ENCODE data around the gene AIFM3.
"Not testable (repeated sequence)": the region's sequence is repeated elsewhere in the genome, so short reads cannot be mapped to it uniquely, and the experiment has no call there.

AIFM3 gene, protein sequence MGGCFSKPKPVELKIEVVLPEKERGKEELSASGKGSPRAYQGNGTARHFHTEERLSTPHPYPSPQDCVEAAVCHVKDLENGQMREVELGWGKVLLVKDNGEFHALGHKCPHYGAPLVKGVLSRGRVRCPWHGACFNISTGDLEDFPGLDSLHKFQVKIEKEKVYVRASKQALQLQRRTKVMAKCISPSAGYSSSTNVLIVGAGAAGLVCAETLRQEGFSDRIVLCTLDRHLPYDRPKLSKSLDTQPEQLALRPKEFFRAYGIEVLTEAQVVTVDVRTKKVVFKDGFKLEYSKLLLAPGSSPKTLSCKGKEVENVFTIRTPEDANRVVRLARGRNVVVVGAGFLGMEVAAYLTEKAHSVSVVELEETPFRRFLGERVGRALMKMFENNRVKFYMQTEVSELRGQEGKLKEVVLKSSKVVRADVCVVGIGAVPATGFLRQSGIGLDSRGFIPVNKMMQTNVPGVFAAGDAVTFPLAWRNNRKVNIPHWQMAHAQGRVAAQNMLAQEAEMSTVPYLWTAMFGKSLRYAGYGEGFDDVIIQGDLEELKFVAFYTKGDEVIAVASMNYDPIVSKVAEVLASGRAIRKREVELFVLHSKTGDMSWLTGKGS
- 0 to 0.74 (median 0.23) reads per million in 9 experiments for total RNA-seq

DNA sequence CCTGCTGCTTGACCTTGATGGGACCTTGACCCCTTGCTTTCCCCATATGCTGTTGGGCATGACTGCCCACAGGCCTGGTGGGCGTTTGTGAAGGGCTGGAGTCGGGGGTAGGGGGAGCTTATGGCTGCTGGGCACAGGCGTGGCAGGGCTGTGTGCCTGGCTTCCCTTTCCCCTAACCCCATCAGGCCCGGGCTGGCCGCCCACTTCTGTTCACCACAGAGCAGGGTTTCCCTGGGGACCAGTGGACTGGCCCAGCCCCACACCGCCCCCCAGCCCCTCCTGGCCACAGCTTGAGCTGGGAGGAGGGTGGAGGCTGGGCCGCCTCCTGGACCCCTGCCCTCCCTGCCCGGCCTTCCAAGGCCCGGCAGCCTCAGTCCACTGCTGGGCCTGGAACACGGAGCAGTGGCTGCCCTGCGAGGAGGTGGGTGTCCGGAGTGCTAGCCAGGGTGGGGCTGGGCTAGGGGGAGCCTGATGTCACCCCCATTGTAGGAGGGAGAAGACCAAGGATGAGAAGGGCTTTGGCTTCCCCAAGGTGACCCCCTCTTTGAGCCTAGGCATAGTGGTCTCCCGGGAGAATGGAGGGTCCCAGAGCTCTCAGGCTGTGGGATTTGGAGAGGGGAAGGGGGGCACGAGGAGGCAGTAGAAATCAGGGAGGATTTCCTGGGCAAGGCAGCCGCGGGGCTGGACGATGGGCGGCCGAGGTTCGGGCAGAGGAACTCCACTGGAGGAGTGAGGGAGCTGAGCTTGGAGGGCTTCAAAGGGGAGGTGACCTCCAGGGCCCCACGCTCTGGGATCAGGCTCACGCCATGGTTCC, at the start of gene AIFM3:
AIFM3 (plus strand) TSS at position 373 of the 814 bp plus-strand sequence. CDS start 690 bp downstream, outside the sequence.
- no peaks in the 10 kb centered on the region for H3K9me3 Mint-ChIP-seq
- H3K27ac Mint-ChIP-seq, result no peak within 1 kb of the TSS
- peak within 1 kb of the TSS in 1 of 2 donors; percentile 55 for H3K4me3 Mint-ChIP-seq
- peaks cover 14 to 22% of the 10 kb centered on the region in 2 donors for H3K27me3 Mint-ChIP-seq
- peaks cover 5 to 8% of the 10 kb centered on the region in 2 donors for H3K4me1 Mint-ChIP-seq (ENCODE audit: low read depth in 2 of 2)
- no peaks in the 10 kb centered on the region for H3K36me3 Mint-ChIP-seq (ENCODE audit: insufficient read depth)
- ATAC-seq (replicated peaks), result no peak
- no peak for DNase-seq

- no peaks in the 10 kb centered on the region for H3K9me3 Mint-ChIP-seq
- peaks cover 34 to 54% of the 10 kb centered on the region in 2 donors for H3K4me1 Mint-ChIP-seq (ENCODE audit: low read depth in 2 of 2)
- DNase-seq (no peak), ATAC-seq (replicated peaks) (no peak)
- no peaks in the 10 kb centered on the region for H3K27me3 Mint-ChIP-seq
- H3K36me3 Mint-ChIP-seq (ENCODE audit: insufficient read depth), result peaks cover 22% of the 10 kb centered on the region
- H3K27ac Mint-ChIP-seq, result peak overlapping the region; percentile 95 to 96
- peak overlapping the region; percentile 77 to 96 for H3K4me3 Mint-ChIP-seq
These were observed 48.3 kb upstream of the AIFM3 start for GRCh38 chr22:20918663-20919218.

- H3K27ac Mint-ChIP-seq, result peak overlapping the region; percentile 11 to 46
- no peaks in the 10 kb centered on the region for H3K27me3 Mint-ChIP-seq
- peaks cover 39 to 62% of the 10 kb centered on the region in 2 donors for H3K4me1 Mint-ChIP-seq (ENCODE audit: low read depth in 2 of 2)
- no peak for ATAC-seq (replicated peaks)
- H3K9me3 Mint-ChIP-seq, result no peaks in the 10 kb centered on the region
- peak overlapping the region; percentile 77 to 96 for H3K4me3 Mint-ChIP-seq
- peaks cover 29% of the 10 kb centered on the region for H3K36me3 Mint-ChIP-seq (ENCODE audit: insufficient read depth)
- DNase-seq, result no peak
These were observed 47.3 kb upstream of the AIFM3 start for GRCh38 chr22:20919718-20920117.

- Mint-ChIP-seq H3K4me1 (ENCODE audit: low read depth in 2 of 2) (peaks cover 45 to 71% of the 10 kb centered on the region in 2 donors), H3K27ac (peak overlapping the region; percentile 11 to 46), H3K4me3 (peak overlapping the region; percentile 77 to 96), H3K36me3 (ENCODE audit: insufficient read depth) (peaks cover 32% of the 10 kb centered on the region), H3K27me3 (no peaks in the 10 kb centered on the region), H3K9me3 (no peaks in the 10 kb centered on the region)
- DNase-seq, result no peak
- no peak for ATAC-seq (replicated peaks)
These were observed 46.2 kb upstream of the AIFM3 start for GRCh38 chr22:20920881-20921203.

- DNase-seq (no peak), ATAC-seq (replicated peaks) (no peak)
- peak overlapping the region; percentile 15 to 82 for H3K27ac Mint-ChIP-seq
- peaks cover 28% of the 10 kb centered on the region for H3K36me3 Mint-ChIP-seq (ENCODE audit: insufficient read depth)
- peak overlapping the region; percentile 77 to 96 for H3K4me3 Mint-ChIP-seq
- no peaks in the 10 kb centered on the region for H3K27me3 Mint-ChIP-seq
- H3K4me1 Mint-ChIP-seq (ENCODE audit: low read depth in 2 of 2), result peaks cover 43 to 71% of the 10 kb centered on the region in 2 donors
- no peaks in the 10 kb centered on the region for H3K9me3 Mint-ChIP-seq
These were observed 44.8 kb upstream of the AIFM3 start for GRCh38 chr22:20922141-20922751.

GRCh38 chr22:20926243-20926642, 40.8 kb upstream of the AIFM3 start:
- Mint-ChIP-seq H3K9me3 (no peaks in the 10 kb centered on the region), H3K27ac (peak overlapping the region in 1 of 2 donors; percentile 80), H3K4me1 (ENCODE audit: low read depth in 2 of 2) (peaks cover 45 to 63% of the 10 kb centered on the region in 2 donors), H3K27me3 (no peaks in the 10 kb centered on the region), H3K36me3 (ENCODE audit: insufficient read depth) (peaks cover 32% of the 10 kb centered on the region), H3K4me3 (peak overlapping the region in 1 of 2 donors; percentile 56)
- no peak for DNase-seq
- no peak for ATAC-seq (replicated peaks)

GRCh38 chr22:20927940-20928572, 39.0 kb upstream of the AIFM3 start:
- Mint-ChIP-seq H3K4me3 (peak overlapping the region in 1 of 2 donors; percentile 49), H3K9me3 (no peaks in the 10 kb centered on the region), H3K27me3 (no peaks in the 10 kb centered on the region), H3K36me3 (ENCODE audit: insufficient read depth) (peaks cover 25% of the 10 kb centered on the region), H3K27ac (peak overlapping the region; percentile 18 to 22), H3K4me1 (ENCODE audit: low read depth in 2 of 2) (peaks cover 45 to 64% of the 10 kb centered on the region in 2 donors)
- ATAC-seq (replicated peaks), result no peak
- DNase-seq, result no peak

DNA sequence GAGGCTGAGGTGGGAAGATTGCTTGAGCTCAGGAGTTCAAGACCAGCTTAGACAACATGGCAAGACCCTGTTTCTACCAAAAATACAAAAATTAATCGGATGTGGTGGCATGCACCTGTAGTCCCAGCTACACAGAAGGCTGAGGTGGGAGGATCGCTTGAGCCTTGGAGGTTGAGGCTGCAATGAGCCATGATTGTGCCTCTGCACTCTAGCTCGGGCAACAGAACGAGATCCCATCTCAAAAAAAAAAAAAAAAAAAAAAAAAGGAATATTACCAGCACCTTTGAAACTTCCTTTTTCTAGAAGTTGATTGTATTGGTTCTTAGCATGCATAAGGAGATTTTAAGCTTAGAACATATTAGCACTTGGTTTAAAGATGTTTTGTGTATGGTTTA, 38.5 kb upstream of the AIFM3 start:
- Mint-ChIP-seq H3K9me3 (no peaks in the 10 kb centered on the region), H3K27ac (peak overlapping the region; percentile 18 to 22), H3K36me3 (ENCODE audit: insufficient read depth) (peaks cover 29% of the 10 kb centered on the region), H3K4me1 (ENCODE audit: low read depth in 2 of 2) (peaks cover 45 to 65% of the 10 kb centered on the region in 2 donors), H3K27me3 (no peaks in the 10 kb centered on the region), H3K4me3 (peak overlapping the region in 1 of 2 donors; percentile 49)
- DNase-seq, result no peak
- ATAC-seq (replicated peaks), result no peak

DNA sequence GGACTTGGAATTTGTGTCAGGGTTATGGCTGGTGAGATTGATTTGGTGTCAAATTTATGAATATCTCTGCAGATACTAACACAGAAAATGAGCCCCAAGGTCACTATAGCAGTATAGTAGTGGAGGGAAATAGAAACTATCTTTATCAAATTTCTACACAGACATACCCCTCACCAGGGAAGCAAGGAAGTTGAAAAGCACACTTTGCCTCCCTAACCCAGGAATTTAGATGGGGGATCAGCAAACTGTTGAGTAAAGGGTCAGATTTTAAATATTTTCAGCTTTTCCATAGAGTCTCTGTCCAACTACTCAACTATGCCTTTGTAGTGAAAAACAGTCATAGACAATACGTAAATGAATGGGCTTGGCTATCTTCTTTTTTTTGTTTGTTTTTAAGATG, 37.1 kb upstream of the AIFM3 start:
- Mint-ChIP-seq H3K4me1 (ENCODE audit: low read depth in 2 of 2) (peaks cover 46 to 67% of the 10 kb centered on the region in 2 donors), H3K27ac (peak overlapping the region in 1 of 2 donors; percentile 10)

GRCh38 chr22:20930435-20930834, 36.6 kb upstream of the AIFM3 start:
- Mint-ChIP-seq H3K36me3 (ENCODE audit: insufficient read depth) (peaks cover 36% of the 10 kb centered on the region), H3K4me1 (ENCODE audit: low read depth in 2 of 2) (peaks cover 46 to 69% of the 10 kb centered on the region in 2 donors), H3K27ac (peak overlapping the region; percentile 10 to 50), H3K4me3 (peak overlapping the region; percentile 40 to 43)
- H3K27me3 Mint-ChIP-seq; ATAC-seq (replicated peaks); H3K9me3 Mint-ChIP-seq; DNase-seq: not testable (repeated sequence)

More for the DNA sequence above, 37.1 kb upstream of the AIFM3 start:
- Mint-ChIP-seq H3K9me3 (no peaks in the 10 kb centered on the region), H3K36me3 (ENCODE audit: insufficient read depth) (peaks cover 32% of the 10 kb centered on the region), H3K4me3 (peak overlapping the region in 1 of 2 donors; percentile 37), H3K27me3 (no peaks in the 10 kb centered on the region)
- DNase-seq (no peak), ATAC-seq (replicated peaks) (no peak)

DNA sequence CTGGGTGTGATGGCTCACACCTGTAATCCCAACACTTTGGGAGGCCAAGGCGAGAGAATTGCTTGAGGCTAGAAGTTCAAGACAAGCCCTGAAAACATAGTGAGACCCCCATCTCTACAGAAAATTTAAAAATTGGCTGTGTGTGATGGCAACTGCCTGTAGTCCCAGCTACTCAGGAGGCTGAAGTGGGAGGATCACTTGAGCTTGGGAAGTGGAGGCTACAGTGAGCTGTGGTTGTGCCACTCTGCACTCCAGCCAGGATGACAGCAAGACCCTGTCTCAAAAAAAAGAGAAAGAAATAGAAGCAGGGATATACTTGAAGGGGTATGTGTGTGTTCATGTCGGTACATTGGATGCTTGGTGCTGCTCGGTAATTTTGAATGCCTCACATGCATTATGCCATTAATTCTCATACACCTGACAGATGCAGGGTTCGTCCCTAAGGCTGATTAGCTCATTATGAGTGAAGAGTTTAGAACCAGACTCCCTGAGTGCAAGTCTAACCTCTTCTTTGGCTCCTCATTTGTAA, 35.9 kb upstream of the AIFM3 start:
- peak overlapping the region in 1 of 2 donors; percentile 22 for H3K4me3 Mint-ChIP-seq
- no peaks in the 10 kb centered on the region for H3K27me3 Mint-ChIP-seq
- peak overlapping the region; percentile 35 to 50 for H3K27ac Mint-ChIP-seq
- H3K36me3 Mint-ChIP-seq (ENCODE audit: insufficient read depth), result peaks cover 43% of the 10 kb centered on the region
- peaks cover 40 to 67% of the 10 kb centered on the region in 2 donors for H3K4me1 Mint-ChIP-seq (ENCODE audit: low read depth in 2 of 2)
- no peak for ATAC-seq (replicated peaks)
- H3K9me3 Mint-ChIP-seq, result no peaks in the 10 kb centered on the region
- no peak for DNase-seq

DNA sequence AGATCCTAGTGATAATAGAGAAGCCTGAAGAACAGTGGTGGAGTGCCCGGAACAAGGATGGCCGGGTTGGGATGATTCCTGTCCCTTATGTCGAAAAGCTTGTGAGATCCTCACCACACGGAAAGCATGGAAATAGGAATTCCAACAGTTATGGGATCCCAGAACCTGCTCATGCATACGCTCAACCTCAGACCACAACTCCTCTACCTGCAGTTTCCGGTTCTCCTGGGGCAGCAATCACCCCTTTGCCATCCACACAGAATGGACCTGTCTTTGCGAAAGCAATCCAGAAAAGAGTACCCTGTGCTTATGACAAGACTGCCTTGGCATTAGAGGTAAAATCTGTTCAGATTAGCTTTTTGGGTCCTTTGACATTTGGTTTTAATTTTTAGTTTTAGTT, 33.1 kb upstream of the AIFM3 start:
- H3K27ac Mint-ChIP-seq, result peak overlapping the region in 1 of 2 donors; percentile 74
- peaks cover 42% of the 10 kb centered on the region for H3K36me3 Mint-ChIP-seq (ENCODE audit: insufficient read depth)
- ATAC-seq (replicated peaks) (no peak), DNase-seq (no peak)
- peaks cover 46 to 74% of the 10 kb centered on the region in 2 donors for H3K4me1 Mint-ChIP-seq (ENCODE audit: low read depth in 2 of 2)
- H3K9me3 Mint-ChIP-seq, result no peaks in the 10 kb centered on the region
- no peak overlapping the region for H3K4me3 Mint-ChIP-seq
- H3K27me3 Mint-ChIP-seq, result no peaks in the 10 kb centered on the region
